GM19395 (cell line): ENCODE measurements around the gene RXRA.

Source experiments
- ATAC-seq: cut with Tn5 transposase; IDR thresholded peaks from one replicate; pipeline ENCODE4 v1.9.1; 2021; ENCODE audit warnings: mild to moderate bottlenecking, moderate library complexity; ENCODE audit not compliant: unreplicated experiment

Gene RXRA

GRCh38 chr9:134322781-134323241 is 3.4 kb upstream of the RXRA start:
- ATAC-seq: no peak

GRCh38 chr9:134323741-134324358 is 2.4 kb upstream of the RXRA start:
- no peak for ATAC-seq

- ATAC-seq: no peak
Measured at GRCh38 chr9:134324359-134325095, 1.7 kb upstream of the RXRA start.

DNA sequence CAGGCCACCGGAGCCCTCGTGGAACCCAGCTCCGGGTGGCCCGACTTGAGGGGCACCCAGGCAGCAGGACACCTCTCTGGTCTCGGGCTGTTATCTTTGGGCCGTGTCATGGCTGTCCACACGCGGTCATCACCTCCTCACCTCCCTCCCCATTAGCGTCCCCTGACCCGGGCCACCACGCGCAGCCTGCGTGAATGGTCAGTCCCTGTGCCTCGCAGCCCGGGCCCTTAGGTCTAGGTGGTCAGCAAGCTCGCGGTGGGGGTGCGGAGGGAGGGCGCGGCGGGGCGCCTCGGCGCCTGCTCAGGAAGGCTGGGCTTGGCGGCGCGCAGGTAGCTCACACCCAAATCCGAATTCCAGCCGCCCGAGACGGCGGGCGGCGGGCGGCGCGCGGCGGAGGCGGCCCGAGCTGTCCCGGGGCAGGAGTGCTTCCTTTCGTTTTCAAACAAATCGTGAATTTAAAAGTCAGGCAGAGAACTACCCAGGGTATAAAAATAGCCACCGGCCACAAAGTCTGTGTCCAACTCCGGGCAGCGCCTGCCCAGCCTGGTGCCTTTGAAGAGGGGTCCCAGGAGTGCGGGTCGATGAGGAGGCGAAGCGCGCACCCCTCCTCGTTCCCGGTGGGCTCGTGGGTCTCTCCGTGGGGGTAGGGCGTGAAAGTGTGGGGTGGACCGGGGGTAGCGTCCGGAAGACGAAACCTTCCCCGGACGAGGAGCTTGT is 1.0 kb upstream of the RXRA start:
- ATAC-seq: no peak

DNA sequence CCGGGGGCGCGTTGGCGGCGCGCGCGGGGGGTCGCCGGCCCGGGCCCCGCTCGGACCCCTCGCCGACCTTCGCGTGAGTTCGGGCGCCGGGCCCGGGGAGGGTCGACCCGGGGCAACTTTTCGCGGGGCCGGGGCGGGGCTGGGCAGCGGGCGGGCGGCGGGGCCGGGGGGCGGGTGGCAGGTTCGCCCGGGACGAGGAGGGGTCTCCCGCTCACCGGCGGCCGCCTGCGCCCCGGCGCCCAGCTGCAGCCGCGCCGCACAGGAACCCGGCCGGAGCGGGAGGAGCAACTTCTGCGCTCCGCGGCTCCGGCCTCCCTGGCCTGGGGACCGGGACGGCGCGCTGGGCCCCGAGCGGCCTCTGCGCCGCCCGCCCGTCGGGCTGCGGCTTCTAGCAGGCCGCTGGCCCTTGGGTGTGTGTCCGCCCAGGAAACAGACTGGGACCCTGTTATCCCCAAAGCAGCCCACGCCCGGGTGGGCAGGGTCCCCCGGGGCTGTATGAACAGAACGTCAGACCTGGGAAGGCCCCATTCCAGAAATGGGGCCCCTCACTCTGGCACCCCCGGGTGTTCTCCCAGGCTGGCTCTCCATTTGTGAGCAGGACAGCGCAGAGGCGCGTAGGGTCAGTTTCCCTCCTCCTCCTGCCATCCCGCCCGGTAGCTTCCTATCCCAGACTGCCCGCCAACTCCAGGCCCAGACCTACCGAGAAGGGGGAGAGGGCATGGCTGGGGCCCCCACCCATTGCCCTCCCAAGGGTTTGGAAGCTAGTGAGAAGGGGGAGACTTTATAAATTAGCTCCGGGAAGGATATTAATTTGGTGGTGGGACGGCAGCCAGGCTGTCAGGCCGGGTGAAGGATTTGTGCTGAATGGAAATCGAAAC is 708 bp downstream of the RXRA start:
- ATAC-seq: no peak

DNA sequence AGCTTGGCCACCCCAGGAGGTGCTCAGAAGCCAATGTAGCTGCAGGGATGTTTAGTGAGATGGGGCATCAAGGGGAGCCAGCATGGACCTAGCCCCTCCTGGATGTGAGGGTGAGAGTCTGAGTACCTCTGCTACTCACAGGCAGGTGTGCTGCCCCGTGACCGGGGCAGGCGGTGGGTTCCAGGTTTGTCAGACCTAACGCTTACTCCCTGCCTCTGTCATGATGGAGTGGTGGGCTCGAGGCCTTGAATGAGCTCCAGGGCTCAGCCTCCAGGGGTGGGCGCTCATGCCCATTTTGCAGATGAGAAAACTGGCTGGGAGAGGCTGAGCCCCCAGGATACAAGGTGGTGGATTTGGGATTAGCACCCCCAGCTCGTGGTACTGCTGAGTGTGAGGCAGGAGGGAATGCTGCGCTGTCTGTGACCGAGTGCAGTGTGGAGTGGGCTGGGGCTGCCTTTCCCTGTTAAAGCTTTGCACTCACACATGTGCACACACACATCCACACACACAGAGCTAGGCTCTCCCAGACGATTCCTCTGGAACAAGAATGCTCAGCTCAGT is 1.5 kb downstream of the RXRA start:
- no peak for ATAC-seq

GRCh38 chr9:134328341-134328840 is 2.1 kb downstream of the RXRA start:
- ATAC-seq: no peak

DNA sequence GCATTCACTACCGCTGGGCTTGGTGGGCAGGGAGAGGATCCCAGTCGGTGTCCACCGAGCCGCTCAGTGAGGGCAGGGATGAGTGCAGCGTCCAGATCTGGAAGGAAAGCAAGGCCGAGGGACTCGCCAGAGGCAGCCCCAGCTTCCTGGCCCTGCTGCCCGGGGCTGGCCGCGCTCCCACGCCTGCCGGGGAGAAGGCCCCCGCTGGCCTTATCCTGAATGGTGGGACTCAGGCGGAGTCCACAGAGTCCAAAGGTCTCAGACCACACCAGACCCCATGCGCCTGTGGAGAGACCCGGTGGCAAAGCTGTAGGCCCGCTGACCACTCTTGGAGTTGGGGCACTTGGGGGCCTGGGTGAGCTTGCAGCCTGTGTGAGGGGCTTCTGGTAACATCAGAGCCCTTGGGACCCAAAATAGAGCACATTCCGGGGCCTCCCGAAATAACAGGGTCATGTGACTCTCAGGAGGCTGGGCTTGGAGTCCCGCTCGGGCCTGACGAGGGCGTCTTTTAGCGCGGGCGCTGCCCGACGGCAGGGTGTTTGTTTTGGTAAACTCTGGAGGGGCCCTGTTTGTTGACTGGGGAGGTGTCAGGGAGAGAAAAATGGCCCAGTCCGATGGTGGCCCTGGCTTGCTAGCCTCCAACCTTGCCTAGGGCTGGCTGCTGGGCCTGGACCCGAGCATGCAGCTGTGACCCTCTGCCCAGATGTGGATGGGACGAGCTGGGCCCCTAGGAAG is 2.8 kb downstream of the RXRA start:
- ATAC-seq: no peak

- ATAC-seq: no peak
Measured at GRCh38 chr9:134329576-134329855, 3.3 kb downstream of the RXRA start.

- no peak for ATAC-seq
Measured at GRCh38 chr9:134329886-134330285, 3.6 kb downstream of the RXRA start.

DNA sequence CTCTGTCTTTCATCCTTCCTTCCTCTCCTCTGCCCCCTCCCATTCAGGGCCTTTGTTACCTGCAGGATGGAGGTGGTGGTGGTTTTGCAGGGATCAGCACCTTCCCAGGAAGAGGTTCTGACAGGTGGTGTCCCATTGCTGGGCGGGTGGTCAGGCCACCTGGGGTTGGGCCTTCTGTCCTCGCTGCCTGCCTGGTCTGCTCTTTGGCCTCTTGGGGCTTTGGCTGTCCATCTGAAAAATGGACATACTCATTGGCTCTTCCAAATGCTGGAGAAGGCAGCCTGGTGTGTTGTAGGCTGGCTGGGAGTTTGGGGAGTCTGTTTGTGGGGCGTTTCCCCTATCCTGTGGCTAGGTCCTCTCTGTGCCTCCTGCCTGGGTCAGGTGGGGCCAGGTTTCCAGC is 4.3 kb downstream of the RXRA start:
- ATAC-seq: no peak

DNA sequence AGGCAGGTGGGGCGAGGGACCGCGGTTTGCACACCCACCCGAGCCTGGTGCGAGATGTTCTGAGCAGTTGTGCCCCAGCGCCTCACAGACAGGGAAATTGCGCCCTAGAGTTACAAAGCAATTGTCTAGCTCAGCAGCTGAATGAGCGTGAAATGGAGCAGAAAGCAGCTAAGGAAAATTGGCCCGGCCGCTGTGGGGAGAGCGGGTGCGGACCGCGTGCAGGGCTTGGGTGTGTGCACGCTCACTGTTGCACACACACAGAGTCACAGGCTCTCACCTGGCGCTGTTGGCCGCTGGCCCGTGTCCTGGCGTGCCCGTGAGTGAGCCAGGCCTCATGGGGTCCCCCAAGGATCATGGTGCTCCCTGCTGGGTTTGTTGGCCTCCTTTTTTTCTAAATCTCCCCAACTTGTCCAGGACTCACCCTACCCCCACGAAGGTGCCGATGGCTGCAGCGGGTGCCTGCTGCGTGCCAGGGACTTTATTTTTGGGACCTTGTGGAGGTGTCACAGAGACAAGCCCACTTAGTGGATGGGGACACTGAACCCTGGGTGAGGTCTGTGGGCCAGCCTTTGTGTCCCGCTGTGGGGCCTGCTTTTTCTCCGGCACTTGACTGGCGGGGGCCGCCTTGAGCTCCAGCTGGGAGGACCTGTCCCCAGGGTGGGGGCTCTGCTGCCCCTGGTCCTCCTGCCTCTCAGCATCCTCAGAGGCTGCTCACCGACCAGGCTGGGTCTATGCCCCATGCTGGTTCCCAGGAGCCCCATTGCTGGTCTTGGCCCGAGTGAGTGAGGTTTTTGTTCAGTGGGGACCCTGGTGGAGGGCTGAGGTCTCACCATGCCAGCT is 5.2 kb downstream of the RXRA start:
- no peak for ATAC-seq

DNA sequence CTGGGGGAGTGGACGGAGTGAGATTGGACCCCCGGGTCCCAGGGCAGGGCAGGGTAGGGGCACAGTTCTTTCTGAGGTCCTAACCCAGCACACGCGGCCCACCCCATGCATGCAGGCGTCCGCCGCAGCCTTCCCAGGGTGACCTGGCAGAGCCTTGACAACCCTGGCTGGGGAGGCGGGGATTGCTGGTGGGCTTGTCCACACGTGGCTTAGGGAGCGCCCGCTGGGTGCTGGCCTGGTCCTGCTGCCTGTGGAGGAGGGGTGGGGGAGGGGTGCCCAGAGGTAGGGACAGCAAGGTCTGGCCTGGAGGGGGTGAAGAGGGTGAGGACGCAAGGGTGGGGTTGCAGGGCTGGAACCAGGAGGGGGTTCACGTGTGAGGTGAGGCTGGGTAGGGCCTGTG is 6.0 kb downstream of the RXRA start:
- no peak for ATAC-seq

GRCh38 chr9:134332841-134333233 is 6.6 kb downstream of the RXRA start:
- ATAC-seq: no peak

DNA sequence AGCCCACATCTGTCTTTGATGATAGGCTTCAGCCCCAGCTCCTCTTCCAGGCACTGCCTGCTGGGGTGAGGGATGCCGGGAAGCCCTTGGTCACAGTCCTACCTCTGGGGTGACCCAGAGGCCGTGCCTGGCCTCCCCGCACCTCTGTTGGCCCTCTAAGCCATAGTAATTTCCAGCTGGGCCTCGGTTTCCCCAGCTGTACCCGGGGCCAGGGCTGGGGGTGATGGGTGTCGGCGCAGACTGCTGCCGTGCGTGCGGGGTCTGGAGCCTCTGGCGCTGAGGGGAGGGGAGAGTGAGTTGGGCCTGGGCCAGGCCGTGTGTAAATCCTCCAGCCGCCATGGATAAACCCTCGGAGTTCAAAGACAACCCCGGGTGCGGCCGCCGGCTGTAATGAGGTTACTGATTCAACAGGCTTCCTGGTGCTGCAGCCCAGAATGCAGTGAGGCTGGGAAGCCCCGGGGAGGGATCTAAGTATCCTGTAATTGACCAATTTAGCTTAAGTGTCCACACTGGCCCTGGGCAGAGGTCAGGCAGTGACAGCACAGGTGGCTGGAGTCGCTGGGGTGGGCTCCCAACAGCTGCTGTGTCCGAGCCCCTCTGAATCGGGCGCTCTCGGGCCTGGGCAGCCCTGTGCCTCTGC is 7.1 kb downstream of the RXRA start:
- ATAC-seq: no peak

- no peak for ATAC-seq
Measured at GRCh38 chr9:134333874-134334581, 7.8 kb downstream of the RXRA start.

GRCh38 chr9:134335061-134335460 is 8.8 kb downstream of the RXRA start:
- ATAC-seq: no peak
